ENCODE data around the gene OIP5. TPM values are rescaled to one million over a fixed set of nuclear protein-coding genes. Genes with fewer than 3 reads are reported as not detected.
"Not testable (repeated sequence)": the region's sequence is repeated elsewhere in the genome, so short reads cannot be mapped to it uniquely, and the experiment has no call there.

Gene OIP5
- polyA plus RNA-seq, 1 donor (not counting 4 experiments of a cell fraction or from before 2014, with no cell fraction given): 9.8 TPM

DNA sequence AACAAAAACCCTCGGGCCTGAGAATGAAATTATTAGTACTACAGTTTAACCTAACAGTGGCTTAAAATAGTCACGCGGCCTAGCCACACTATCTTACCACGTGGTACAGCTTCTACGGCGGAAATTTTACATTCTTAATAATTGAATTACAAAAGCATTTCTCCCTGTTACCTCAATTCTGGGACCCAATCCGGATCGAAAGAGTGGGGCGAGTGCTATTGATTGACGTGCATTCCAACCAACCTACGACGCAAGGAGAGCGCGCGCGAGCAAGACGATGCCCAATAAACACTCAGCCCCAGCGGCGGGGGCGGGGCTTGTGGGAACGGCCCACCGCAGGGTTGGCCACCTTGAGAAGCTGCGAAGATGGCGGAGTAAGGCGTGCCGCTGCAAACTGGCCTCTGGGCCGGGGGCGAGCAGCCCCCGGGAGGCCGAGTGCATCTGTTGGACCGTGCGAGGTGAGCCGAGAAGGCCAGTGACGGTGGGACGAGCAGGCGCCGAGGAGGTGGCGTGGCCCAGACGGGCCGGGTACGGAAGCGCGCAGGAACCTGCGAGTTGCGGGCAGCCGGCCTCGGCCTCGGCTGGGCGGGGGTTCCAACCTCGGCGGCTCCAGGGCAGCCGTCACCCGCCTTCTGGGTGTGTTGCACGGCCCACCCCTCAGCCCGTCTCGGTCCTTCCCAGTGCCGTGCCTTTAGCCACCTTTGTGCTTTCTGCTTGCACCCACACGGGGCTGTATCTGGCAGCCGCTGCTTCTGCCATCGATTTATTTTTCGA lies 48.6 kb downstream of the OIP5 start:
- no peaks in the 10 kb centered on the region for H3K27me3 ChIP-seq (ENCODE audit: control insufficient read depth, extremely low read depth, insufficient read depth, low read length)
- H3K79me2 ChIP-seq (ENCODE audit: control insufficient read depth, insufficient read depth, low read length): peaks cover 42% of the 10 kb centered on the region
- peak overlapping the region; percentile 79 for H3K4me2 ChIP-seq (ENCODE audit: control insufficient read depth, extremely low read depth, insufficient read depth, low read depth, low read length)
- peaks cover 16 to 31% of the 10 kb centered on the region in 2 experiments for H3K36me3 ChIP-seq (ENCODE audit: control insufficient read depth in 2 of 2, extremely low read depth in 1 of 2, insufficient read depth in 2 of 2, low read length in 2 of 2)
- H3K9me1 ChIP-seq (ENCODE audit: control insufficient read depth, extremely low read depth, insufficient read depth, low read length): no peaks in the 10 kb centered on the region
- no peaks in the 10 kb centered on the region for H3K9me3 ChIP-seq (ENCODE audit: control insufficient read depth, low read depth, low read length)
- H3K27ac ChIP-seq (ENCODE audit: control insufficient read depth, insufficient read depth, low read length): peak overlapping the region; percentile 82
- no peaks in the 10 kb centered on the region for H4K20me1 ChIP-seq (ENCODE audit: control insufficient read depth, extremely low read depth, insufficient read depth, low read length)
- peak; percentile 96 for DNase-seq (ENCODE audit: low read depth, low spot score)
- H2AFZ ChIP-seq (ENCODE audit: control insufficient read depth, low read length): peak overlapping the region; percentile 92
- peaks cover 15% of the 10 kb centered on the region for H3K4me1 ChIP-seq (ENCODE audit: control insufficient read depth, extremely low read depth, insufficient read depth, low read length)
- TF ChIP-seq EZH2 (IDR thresholded peaks at IDR 0.05; ENCODE audit: low read length): no peak
- TF ChIP-seq, protein P1, sequence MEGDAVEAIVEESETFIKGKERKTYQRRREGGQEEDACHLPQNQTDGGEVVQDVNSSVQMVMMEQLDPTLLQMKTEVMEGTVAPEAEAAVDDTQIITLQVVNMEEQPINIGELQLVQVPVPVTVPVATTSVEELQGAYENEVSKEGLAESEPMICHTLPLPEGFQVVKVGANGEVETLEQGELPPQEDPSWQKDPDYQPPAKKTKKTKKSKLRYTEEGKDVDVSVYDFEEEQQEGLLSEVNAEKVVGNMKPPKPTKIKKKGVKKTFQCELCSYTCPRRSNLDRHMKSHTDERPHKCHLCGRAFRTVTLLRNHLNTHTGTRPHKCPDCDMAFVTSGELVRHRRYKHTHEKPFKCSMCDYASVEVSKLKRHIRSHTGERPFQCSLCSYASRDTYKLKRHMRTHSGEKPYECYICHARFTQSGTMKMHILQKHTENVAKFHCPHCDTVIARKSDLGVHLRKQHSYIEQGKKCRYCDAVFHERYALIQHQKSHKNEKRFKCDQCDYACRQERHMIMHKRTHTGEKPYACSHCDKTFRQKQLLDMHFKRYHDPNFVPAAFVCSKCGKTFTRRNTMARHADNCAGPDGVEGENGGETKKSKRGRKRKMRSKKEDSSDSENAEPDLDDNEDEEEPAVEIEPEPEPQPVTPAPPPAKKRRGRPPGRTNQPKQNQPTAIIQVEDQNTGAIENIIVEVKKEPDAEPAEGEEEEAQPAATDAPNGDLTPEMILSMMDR (optimal IDR thresholded peaks at IDR 0.05 in 1 of 3, IDR thresholded peaks at IDR 0.05 in 1 of 3, conservative IDR thresholded peaks at IDR 0.05 in 1 of 3; ENCODE audit: extremely low read depth in 1 of 3, insufficient read depth in 2 of 3, low read length in 3 of 3): no peak
- peak overlapping the region; percentile 85 to 97 (median 89) for H3K4me3 ChIP-seq (ENCODE audit: control insufficient read depth in 2 of 3, extremely low read depth in 1 of 3, insufficient read depth in 2 of 3, low read depth in 1 of 3, low read length in 3 of 3)
- FAIRE-seq: no peak
- peak overlapping the region; percentile 90 for H3K9ac ChIP-seq (ENCODE audit: control insufficient read depth, extremely low read depth, insufficient read depth, low read length)
- dilution Hi-C loops (cut with MboI; ENCODE audit: extremely low pct_ligation_motif_present, low sequenced_read_pairs): no loop called here

DNA sequence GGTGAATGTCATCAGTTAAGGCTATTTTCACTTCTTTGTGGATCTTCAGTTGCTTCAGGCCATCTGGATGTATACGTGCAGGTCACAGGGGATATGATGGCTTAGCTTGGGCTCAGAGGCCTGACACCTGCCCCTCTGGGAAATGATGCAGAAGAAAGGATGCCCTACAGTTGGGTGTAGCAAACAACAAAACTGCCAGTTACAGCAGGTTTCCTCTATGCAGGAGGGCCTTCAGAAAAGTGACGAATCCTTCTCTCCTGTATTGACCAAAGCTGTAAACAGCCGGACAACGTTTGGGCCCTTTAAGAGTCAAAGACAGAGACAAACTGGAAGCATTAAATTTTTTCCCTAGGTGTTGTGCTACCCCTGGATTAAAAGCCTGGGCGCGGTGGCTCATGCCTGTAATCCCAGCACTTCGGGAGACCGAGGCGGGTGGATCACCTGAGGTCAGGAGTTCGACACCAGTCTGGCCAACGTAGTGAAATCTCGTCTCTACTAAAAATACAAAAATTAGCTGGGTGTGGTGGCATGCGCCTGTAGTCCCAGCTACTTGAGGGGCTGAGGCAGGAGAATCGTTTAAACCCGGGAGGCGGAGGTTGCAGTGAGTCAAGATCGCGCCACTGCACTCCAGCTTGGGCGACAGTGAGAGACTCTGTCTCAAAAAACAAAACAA lies 49.3 kb downstream of the OIP5 start:
- H3K4me1 ChIP-seq (ENCODE audit: control insufficient read depth, extremely low read depth, insufficient read depth, low read length): peaks cover 15% of the 10 kb centered on the region
- H3K4me3 ChIP-seq (ENCODE audit: control insufficient read depth in 2 of 3, extremely low read depth in 1 of 3, insufficient read depth in 2 of 3, low read depth in 1 of 3, low read length in 3 of 3): peak overlapping the region in 1 of 3 experiments; percentile 97
- H3K9me3 ChIP-seq (ENCODE audit: control insufficient read depth, low read depth, low read length); H3K9me1 ChIP-seq (ENCODE audit: control insufficient read depth, extremely low read depth, insufficient read depth, low read length); H3K27me3 ChIP-seq (ENCODE audit: control insufficient read depth, extremely low read depth, insufficient read depth, low read length); FAIRE-seq; dilution Hi-C loops (cut with MboI; ENCODE audit: extremely low pct_ligation_motif_present, low sequenced_read_pairs); H4K20me1 ChIP-seq (ENCODE audit: control insufficient read depth, extremely low read depth, insufficient read depth, low read length); DNase-seq (ENCODE audit: low read depth, low spot score): not testable (repeated sequence)
- peaks cover 15 to 24% of the 10 kb centered on the region in 2 experiments for H3K36me3 ChIP-seq (ENCODE audit: control insufficient read depth in 2 of 2, extremely low read depth in 1 of 2, insufficient read depth in 2 of 2, low read length in 2 of 2)
- peak overlapping the region; percentile 90 for H3K9ac ChIP-seq (ENCODE audit: control insufficient read depth, extremely low read depth, insufficient read depth, low read length)
- H2AFZ ChIP-seq (ENCODE audit: control insufficient read depth, low read length): peak overlapping the region; percentile 45
- H3K27ac ChIP-seq (ENCODE audit: control insufficient read depth, insufficient read depth, low read length): peak overlapping the region; percentile 80
- H3K79me2 ChIP-seq (ENCODE audit: control insufficient read depth, insufficient read depth, low read length): peaks cover 36% of the 10 kb centered on the region
- H3K4me2 ChIP-seq (ENCODE audit: control insufficient read depth, extremely low read depth, insufficient read depth, low read depth, low read length): peak overlapping the region; percentile 49

DNA sequence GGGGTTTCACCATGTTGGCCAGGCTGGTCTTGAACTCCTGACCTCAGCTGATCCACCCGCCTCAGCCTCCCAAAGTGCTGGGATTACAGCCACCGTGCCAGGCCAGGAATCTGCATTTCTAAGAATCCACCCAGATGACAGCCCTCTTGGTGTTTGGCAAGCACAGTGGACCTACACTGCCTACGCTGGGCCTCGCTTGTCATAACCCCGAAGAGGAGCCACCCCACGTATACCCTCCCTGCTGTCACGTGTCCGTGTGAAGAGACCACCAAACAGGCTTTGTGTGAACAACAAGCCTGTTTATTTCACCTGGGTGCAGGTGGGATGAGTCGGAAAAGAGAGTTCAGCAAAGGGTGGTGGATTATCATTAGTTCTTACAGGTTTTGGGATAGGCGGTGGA lies 50.0 kb downstream of the OIP5 start:
- Histone ChIP-seq H3K4me1 (ENCODE audit: control insufficient read depth, extremely low read depth, insufficient read depth, low read length) (peaks cover 15% of the 10 kb centered on the region), H3K36me3 (ENCODE audit: control insufficient read depth in 2 of 2, extremely low read depth in 1 of 2, insufficient read depth in 2 of 2, low read length in 2 of 2) (peaks cover 16 to 20% of the 10 kb centered on the region in 2 experiments), H3K79me2 (ENCODE audit: control insufficient read depth, insufficient read depth, low read length) (peaks cover 34% of the 10 kb centered on the region)
- DNase-seq (ENCODE audit: low read depth, low spot score); H3K27me3 ChIP-seq (ENCODE audit: control insufficient read depth, extremely low read depth, insufficient read depth, low read length); FAIRE-seq; H4K20me1 ChIP-seq (ENCODE audit: control insufficient read depth, extremely low read depth, insufficient read depth, low read length); H3K4me3 ChIP-seq (ENCODE audit: control insufficient read depth in 2 of 3, extremely low read depth in 1 of 3, insufficient read depth in 2 of 3, low read depth in 1 of 3, low read length in 3 of 3); H3K9me1 ChIP-seq (ENCODE audit: control insufficient read depth, extremely low read depth, insufficient read depth, low read length); H3K9me3 ChIP-seq (ENCODE audit: control insufficient read depth, low read depth, low read length); dilution Hi-C loops (cut with MboI; ENCODE audit: extremely low pct_ligation_motif_present, low sequenced_read_pairs); H3K9ac ChIP-seq (ENCODE audit: control insufficient read depth, extremely low read depth, insufficient read depth, low read length); H3K27ac ChIP-seq (ENCODE audit: control insufficient read depth, insufficient read depth, low read length); H2AFZ ChIP-seq (ENCODE audit: control insufficient read depth, low read length); H3K4me2 ChIP-seq (ENCODE audit: control insufficient read depth, extremely low read depth, insufficient read depth, low read depth, low read length): not testable (repeated sequence)

Measured in keratinocyte (primary cell).